ENCODE data around the gene CASP12. TPM values are rescaled to one million over a fixed set of nuclear protein-coding genes. Genes with fewer than 3 reads are reported as not detected.
"Not testable (repeated sequence)": the region's sequence is repeated elsewhere in the genome, so short reads cannot be mapped to it uniquely, and the experiment has no call there.

CASP12 gene
- total and polyA plus RNA-seq, 2 of the 4 experiments (the other 2 are of a cell fraction): 0.07 TPM; not detected in 1

DNA sequence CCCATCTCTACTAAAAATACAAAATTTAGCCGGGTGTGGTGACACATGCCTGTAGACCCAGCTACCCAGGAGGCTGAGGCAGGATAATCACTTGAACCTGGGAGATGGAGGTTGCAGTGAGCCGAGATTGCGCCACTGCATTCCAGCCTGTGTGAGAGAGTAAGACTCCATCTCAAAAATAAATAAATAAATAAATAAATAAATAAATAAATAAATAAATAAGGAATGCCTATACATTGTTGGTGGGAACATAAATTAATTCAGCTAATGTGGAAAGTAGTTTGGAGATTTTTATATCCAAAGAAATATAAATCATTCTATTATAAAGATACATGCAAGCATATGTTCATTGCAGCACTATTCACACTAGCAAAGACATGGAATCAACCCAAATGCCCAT, 35.8 kb upstream of the CASP12 start:
- intact Hi-C loops (cut with micrococcal nuclease); H4K91ac ChIP-seq (ENCODE audit: insufficient read depth, low read depth, low read length); H3K79me1 ChIP-seq (ENCODE audit: low read depth in 1 of 2, low read length in 2 of 2); H3K36me3 ChIP-seq (ENCODE audit: control insufficient read depth, insufficient read depth, low read length); H3K23ac ChIP-seq (ENCODE audit: low read depth, low read length); H3K9me1 ChIP-seq (ENCODE audit: insufficient read depth, low read length); H3K14ac ChIP-seq (replicated peaks; ENCODE audit: low read depth, low read length); H3K27me3 ChIP-seq (ENCODE audit: control insufficient read depth, insufficient read depth, low read length); H3K9ac ChIP-seq (ENCODE audit: low read depth, low read length); H3K4ac ChIP-seq (ENCODE audit: low read depth, low read length); H3K18ac ChIP-seq (ENCODE audit: low read depth, low read length); dilution Hi-C loops (cut with HindIII; ENCODE audit: low sequenced_read_pairs, unreplicated experiment); H2BK5ac ChIP-seq (ENCODE audit: low read depth, low read length, poor library complexity, severe bottlenecking); ATAC-seq (ENCODE audit: low read depth); H3K56ac ChIP-seq (ENCODE audit: extremely low read depth, insufficient read depth, low read length); H2BK15ac ChIP-seq (ENCODE audit: low read depth, low read length); H4K8ac ChIP-seq (ENCODE audit: low read depth in 2 of 2, low read length in 2 of 2); H3K27ac ChIP-seq (ENCODE audit: insufficient read depth, low read length); H2AK9ac ChIP-seq (replicated peaks; ENCODE audit: low read depth, low read length, poor library complexity); H2AK5ac ChIP-seq (ENCODE audit: low read depth, low read length); H3K4me2 ChIP-seq (ENCODE audit: low read depth, low read length); H2BK20ac ChIP-seq (ENCODE audit: low read depth, low read length); H4K5ac ChIP-seq (ENCODE audit: low read depth, low read length); DNase-seq; H4K20me1 ChIP-seq (ENCODE audit: insufficient read depth, low read length); H3K4me3 ChIP-seq (ENCODE audit: insufficient read depth, low read depth, low read length); H2BK120ac ChIP-seq (ENCODE audit: low read depth, low read length); BruUV-seq (replicated peaks); H2AFZ ChIP-seq (replicated peaks; ENCODE audit: low read length, poor library complexity); H3K9me3 ChIP-seq (ENCODE audit: control insufficient read depth, insufficient read depth, low read length); CTCF ChIA-PET; H3K4me1 ChIP-seq (ENCODE audit: control insufficient read depth, insufficient read depth, low read length): not testable (repeated sequence)
- no CpG with 5 or more reads among the region's 3 CpGs for WGBS, 2 experiments (ENCODE audit: extremely low coverage in 2 of 2, insufficient read length in 1 of 2)
- in situ Hi-C loops (cut with MboI; ENCODE audit: low sequenced_read_pairs): loop anchor here (25.0 kb wide), 1 partner anchor 928 kb away; no protein-coding TSS in a partner anchor
- POLR2A ChIA-PET (ENCODE audit: unreplicated experiment): interaction anchor here (0.6 kb wide), 1 partner anchor 1088 kb away, joined by 3 read pairs; the partner anchor contains the start of gene MSANTD4
